ENCODE measurements around the gene ATN1. TPM values are rescaled to one million over a fixed set of nuclear protein-coding genes. Genes with fewer than 3 reads are reported as not detected.
A peak's percentile ranks its signal among the peaks of the same experiment; 100 is the strongest.
"Not testable (repeated sequence)": the region's sequence is repeated elsewhere in the genome, so short reads cannot be mapped to it uniquely, and the experiment has no call there.

ATN1 gene
- total RNA-seq, 1 donor from 2014 or later: 8.9 TPM

GRCh38 chr12:6884539-6884938, 43.2 kb upstream of the ATN1 start:
- peaks cover 5% of the 10 kb centered on the region for H3K36me3 Mint-ChIP-seq
- Histone ChIP-seq H3K9me3 (ENCODE audit: low read depth) (no peaks in the 10 kb centered on the region), H2AFZ (replicated peaks) (no peak overlapping the region), H3K4me1 (peaks cover 16% of the 10 kb centered on the region), H3K36me3 (no peaks in the 10 kb centered on the region), H3K4me3 (no peak overlapping the region), H3K27me3 (no peaks in the 10 kb centered on the region), H3K27ac (no peak overlapping the region), H3K9ac (no peak overlapping the region), H3F3A (ENCODE audit: low read depth) (peaks cover 28% of the 10 kb centered on the region), H4K20me1 (ENCODE audit: low read depth) (no peaks in the 10 kb centered on the region), H3K79me2 (ENCODE audit: low read depth) (no peaks in the 10 kb centered on the region), H3K4me2 (no peak overlapping the region)
- H3K4me3 Mint-ChIP-seq: no peak overlapping the region
- no peaks in the 10 kb centered on the region for H3K9me3 Mint-ChIP-seq
- no peak overlapping the region for H3K27ac Mint-ChIP-seq
- H3K4me1 Mint-ChIP-seq: peaks cover 19% of the 10 kb centered on the region
- DNase-seq (ENCODE audit: low spot score): no peak
- H3K27me3 Mint-ChIP-seq (ENCODE audit: insufficient read depth, low read depth): no peaks in the 10 kb centered on the region
- TF ChIP-seq CTCF (IDR thresholded peaks at IDR 0.05) (no peak), EZH2phosphoT487 (IDR thresholded peaks at IDR 0.05) (no peak), EZH2 (IDR thresholded peaks at IDR 0.05) (no peak)

- not testable (repeated sequence) for H3K9me3 ChIP-seq (ENCODE audit: low read depth); H3K36me3 Mint-ChIP-seq
Measured at GRCh38 chr12:6886206-6886999, 41.4 kb upstream of the ATN1 start.

GRCh38 chr12:6887460-6887859, 40.3 kb upstream of the ATN1 start:
- Histone ChIP-seq H3K4me3 (no peak overlapping the region), H3K79me2 (ENCODE audit: low read depth) (no peaks in the 10 kb centered on the region), H3F3A (ENCODE audit: low read depth) (peaks cover 48% of the 10 kb centered on the region), H3K4me1 (peaks cover 23% of the 10 kb centered on the region), H4K20me1 (ENCODE audit: low read depth) (no peaks in the 10 kb centered on the region), H3K27me3 (no peaks in the 10 kb centered on the region), H3K9ac (no peak overlapping the region), H2AFZ (replicated peaks) (no peak overlapping the region), H3K4me2 (no peak overlapping the region), H3K36me3 (no peaks in the 10 kb centered on the region), H3K27ac (no peak overlapping the region), H3K9me3 (ENCODE audit: low read depth) (no peaks in the 10 kb centered on the region)
- TF ChIP-seq EZH2phosphoT487 (IDR thresholded peaks at IDR 0.05) (no peak), CTCF (IDR thresholded peaks at IDR 0.05) (no peak), EZH2 (IDR thresholded peaks at IDR 0.05) (no peak)
- Mint-ChIP-seq H3K36me3 (peaks cover 5% of the 10 kb centered on the region), H3K27ac (no peak overlapping the region), H3K4me3 (no peak overlapping the region), H3K9me3 (no peaks in the 10 kb centered on the region), H3K27me3 (ENCODE audit: insufficient read depth, low read depth) (no peaks in the 10 kb centered on the region), H3K4me1 (peaks cover 34% of the 10 kb centered on the region)
- no peak for DNase-seq (ENCODE audit: low spot score)

More at GRCh38 chr12:6886206-6886999, 41.4 kb upstream of the ATN1 start:
- H2AFZ ChIP-seq (replicated peaks): peak overlapping the region; percentile 57
- Mint-ChIP-seq H3K4me1 (peaks cover 29% of the 10 kb centered on the region), H3K27ac (peak overlapping the region; percentile 94), H3K4me3 (peak overlapping the region; percentile 55)
- H3F3A ChIP-seq (ENCODE audit: low read depth): peaks cover 43% of the 10 kb centered on the region
- H3K27ac ChIP-seq: peak overlapping the region; percentile 83
- not testable (repeated sequence) for H3K27me3 Mint-ChIP-seq (ENCODE audit: insufficient read depth, low read depth); H4K20me1 ChIP-seq (ENCODE audit: low read depth); H3K9ac ChIP-seq; H3K79me2 ChIP-seq (ENCODE audit: low read depth); H3K36me3 ChIP-seq; H3K27me3 ChIP-seq; H3K9me3 Mint-ChIP-seq
- H3K4me2 ChIP-seq: peak overlapping the region; percentile 75
- peak overlapping the region; percentile 32 for H3K4me3 ChIP-seq
- peak; percentile 23 for DNase-seq (ENCODE audit: low spot score)
- peaks cover 23% of the 10 kb centered on the region for H3K4me1 ChIP-seq

GRCh38 chr12:6888360-6888759, 39.4 kb upstream of the ATN1 start:
- Histone ChIP-seq H3K36me3 (no peaks in the 10 kb centered on the region), H2AFZ (replicated peaks) (no peak overlapping the region), H3K27ac (no peak overlapping the region), H3K4me2 (no peak overlapping the region), H3K4me3 (no peak overlapping the region), H3K27me3 (no peaks in the 10 kb centered on the region), H4K20me1 (ENCODE audit: low read depth) (no peaks in the 10 kb centered on the region), H3K9me3 (ENCODE audit: low read depth) (no peaks in the 10 kb centered on the region), H3K4me1 (peaks cover 23% of the 10 kb centered on the region), H3K79me2 (ENCODE audit: low read depth) (no peaks in the 10 kb centered on the region), H3F3A (ENCODE audit: low read depth) (peaks cover 48% of the 10 kb centered on the region), H3K9ac (no peak overlapping the region)
- peaks cover 5% of the 10 kb centered on the region for H3K36me3 Mint-ChIP-seq
- no peak for DNase-seq (ENCODE audit: low spot score)
- peak overlapping the region; percentile 40 for H3K27ac Mint-ChIP-seq
- no peaks in the 10 kb centered on the region for H3K27me3 Mint-ChIP-seq (ENCODE audit: insufficient read depth, low read depth)
- no peaks in the 10 kb centered on the region for H3K9me3 Mint-ChIP-seq
- H3K4me3 Mint-ChIP-seq: no peak overlapping the region
- peaks cover 36% of the 10 kb centered on the region for H3K4me1 Mint-ChIP-seq
- TF ChIP-seq EZH2 (IDR thresholded peaks at IDR 0.05) (no peak), EZH2phosphoT487 (IDR thresholded peaks at IDR 0.05) (no peak), CTCF (IDR thresholded peaks at IDR 0.05) (no peak)

- H3K4me3 Mint-ChIP-seq; H4K20me1 ChIP-seq (ENCODE audit: low read depth); H3K27ac Mint-ChIP-seq; H3K4me2 ChIP-seq; DNase-seq (ENCODE audit: low spot score); H3K79me2 ChIP-seq (ENCODE audit: low read depth); H3K4me3 ChIP-seq; H3K9me3 Mint-ChIP-seq; H3K27ac ChIP-seq; H2AFZ ChIP-seq (replicated peaks); H3K9me3 ChIP-seq (ENCODE audit: low read depth); H3K9ac ChIP-seq; H3K27me3 Mint-ChIP-seq (ENCODE audit: insufficient read depth, low read depth); H3K27me3 ChIP-seq; H3K36me3 Mint-ChIP-seq; H3K36me3 ChIP-seq: not testable (repeated sequence)
- peaks cover 36% of the 10 kb centered on the region for H3K4me1 Mint-ChIP-seq
- Histone ChIP-seq H3F3A (ENCODE audit: low read depth) (peaks cover 48% of the 10 kb centered on the region), H3K4me1 (peaks cover 23% of the 10 kb centered on the region)
Measured at GRCh38 chr12:6888794-6889193, 39.0 kb upstream of the ATN1 start.

Data from neural progenitor cell (in vitro differentiated cells).